Measurements from ENCODE around the gene MRI1. TPM values are rescaled to one million over a fixed set of nuclear protein-coding genes. Genes with fewer than 3 reads are reported as not detected.

The MRI1 gene
- total and polyA plus RNA-seq, 2 of the 4 experiments (the other 2 are of a cell fraction): 26.7 to 37.6 TPM

DNA sequence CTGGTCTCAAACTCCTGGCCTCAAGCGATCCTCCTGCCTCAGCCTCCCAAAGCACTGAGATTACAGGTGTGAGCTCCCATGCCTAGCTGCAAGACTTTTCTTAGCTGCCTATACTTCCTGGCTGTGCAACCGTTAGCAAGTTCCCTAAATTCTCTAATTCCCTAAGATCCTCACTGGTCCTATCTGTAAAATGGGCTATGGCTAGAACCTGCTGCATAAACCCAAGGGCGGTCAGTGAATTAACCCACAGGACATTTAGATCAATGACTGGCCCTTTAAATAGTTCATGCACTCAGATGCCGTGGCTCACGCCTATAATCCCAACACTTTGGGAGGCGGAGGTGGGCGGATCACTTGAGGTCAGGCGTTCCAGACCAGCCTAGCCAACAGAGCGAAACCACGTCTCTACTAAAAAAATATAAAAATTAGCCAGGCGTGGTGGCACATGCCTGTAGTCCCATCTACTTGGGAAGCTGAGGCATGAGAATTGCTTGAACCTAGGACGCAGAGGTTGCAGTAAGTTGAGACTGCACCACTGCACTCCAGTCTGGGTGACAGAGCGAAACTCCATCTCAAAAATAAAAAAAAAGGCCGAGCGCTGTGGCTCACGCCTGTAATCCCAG, 5.8 kb downstream of the MRI1 start:
- ChIA-PET CTCF (no interaction called here), POLR2A (ENCODE audit: unreplicated experiment) (no interaction called here)
- Histone ChIP-seq H3K56ac (ENCODE audit: extremely low read depth, insufficient read depth, low read length) (no peak overlapping the region), H2BK20ac (ENCODE audit: low read depth, low read length) (no peak overlapping the region), H4K91ac (ENCODE audit: insufficient read depth, low read depth, low read length) (no peak overlapping the region), H4K5ac (ENCODE audit: low read depth, low read length) (no peak overlapping the region), H3K4me1 (ENCODE audit: control insufficient read depth, insufficient read depth, low read length) (peaks cover 6% of the 10 kb centered on the region), H3K9me3 (ENCODE audit: control insufficient read depth, insufficient read depth, low read length) (no peaks in the 10 kb centered on the region), H3K27me3 (ENCODE audit: control insufficient read depth, insufficient read depth, low read length) (no peaks in the 10 kb centered on the region), H3K36me3 (ENCODE audit: control insufficient read depth, insufficient read depth, low read length) (peaks cover 29% of the 10 kb centered on the region), H3K23ac (ENCODE audit: low read depth, low read length) (no peak overlapping the region), H2BK120ac (ENCODE audit: low read depth, low read length) (no peak overlapping the region), H3K4me3 (ENCODE audit: insufficient read depth, low read depth, low read length) (no peak overlapping the region), H2AK9ac (replicated peaks; ENCODE audit: low read depth, low read length, poor library complexity) (no peak overlapping the region), H4K8ac (ENCODE audit: low read depth in 2 of 2, low read length in 2 of 2) (no peak overlapping the region), H3K9ac (ENCODE audit: low read depth, low read length) (no peak overlapping the region), H3K18ac (ENCODE audit: low read depth, low read length) (no peak overlapping the region), H3K79me1 (ENCODE audit: low read depth in 1 of 2, low read length in 2 of 2) (peaks cover 15 to 38% of the 10 kb centered on the region in 2 experiments), H3K14ac (replicated peaks; ENCODE audit: low read depth, low read length) (no peak overlapping the region), H3K9me1 (ENCODE audit: insufficient read depth, low read length) (no peaks in the 10 kb centered on the region; the same call in 1 of the 2 replicates), H2AFZ (replicated peaks; ENCODE audit: low read length, poor library complexity) (no peak overlapping the region), H2BK5ac (ENCODE audit: low read depth, low read length, poor library complexity, severe bottlenecking) (no peak overlapping the region), H4K20me1 (ENCODE audit: insufficient read depth, low read length) (peaks cover 8% of the 10 kb centered on the region; the same call in 1 of the 2 replicates), H3K27ac (ENCODE audit: insufficient read depth, low read length) (no peak overlapping the region), H3K4me2 (ENCODE audit: low read depth, low read length) (no peak overlapping the region), H2BK15ac (ENCODE audit: low read depth, low read length) (no peak overlapping the region), H3K4ac (ENCODE audit: low read depth, low read length) (no peak overlapping the region), H2AK5ac (ENCODE audit: low read depth, low read length) (no peak overlapping the region)
- intact Hi-C loops (cut with micrococcal nuclease) (no loop called here), in situ Hi-C loops (cut with MboI; ENCODE audit: low sequenced_read_pairs) (loop anchor here (25.0 kb wide), 1 partner anchor 317 kb away; the partner anchor contains the start of genes C19orf67 and SAMD1), dilution Hi-C loops (cut with HindIII; ENCODE audit: low sequenced_read_pairs, unreplicated experiment) (no loop called here)
- no TSS peak for BruUV-seq (replicated peaks)
- ATAC-seq (ENCODE audit: low read depth): no peak
- TF ChIP-seq CEBPB (IDR thresholded peaks at IDR 0.05; ENCODE audit: low read depth, low read length) (no peak), BHLHE40 (IDR thresholded peaks at IDR 0.05; ENCODE audit: low read depth, low read length) (no peak), POLR2A (IDR thresholded peaks at IDR 0.05; ENCODE audit: low read depth, low read length) (no peak), SMC3 (IDR thresholded peaks at IDR 0.05; ENCODE audit: low read depth, low read length) (no peak), RAD21 (IDR thresholded peaks at IDR 0.05; ENCODE audit: low read length) (no peak), NFE2L2 (IDR thresholded peaks at IDR 0.05; ENCODE audit: low read depth, low read length) (no peak), MAZ (IDR thresholded peaks at IDR 0.05; ENCODE audit: borderline replicate concordance, low read depth, low read length) (no peak), RCOR1 (IDR thresholded peaks at IDR 0.05; ENCODE audit: insufficient replicate concordance, low read length) (no peak), MAFK (IDR thresholded peaks at IDR 0.05; ENCODE audit: low read depth, low read length) (no peak), CHD1 (IDR thresholded peaks at IDR 0.05; ENCODE audit: low read depth, low read length) (no peak), FOS (IDR thresholded peaks at IDR 0.05; ENCODE audit: low read depth, low read length) (no peak), MXI1 (IDR thresholded peaks at IDR 0.05; ENCODE audit: borderline replicate concordance, low read depth, low read length) (no peak), RFX5 (IDR thresholded peaks at IDR 0.05; ENCODE audit: low read depth, low read length) (no peak)
- TF ChIP-seq, protein P1, sequence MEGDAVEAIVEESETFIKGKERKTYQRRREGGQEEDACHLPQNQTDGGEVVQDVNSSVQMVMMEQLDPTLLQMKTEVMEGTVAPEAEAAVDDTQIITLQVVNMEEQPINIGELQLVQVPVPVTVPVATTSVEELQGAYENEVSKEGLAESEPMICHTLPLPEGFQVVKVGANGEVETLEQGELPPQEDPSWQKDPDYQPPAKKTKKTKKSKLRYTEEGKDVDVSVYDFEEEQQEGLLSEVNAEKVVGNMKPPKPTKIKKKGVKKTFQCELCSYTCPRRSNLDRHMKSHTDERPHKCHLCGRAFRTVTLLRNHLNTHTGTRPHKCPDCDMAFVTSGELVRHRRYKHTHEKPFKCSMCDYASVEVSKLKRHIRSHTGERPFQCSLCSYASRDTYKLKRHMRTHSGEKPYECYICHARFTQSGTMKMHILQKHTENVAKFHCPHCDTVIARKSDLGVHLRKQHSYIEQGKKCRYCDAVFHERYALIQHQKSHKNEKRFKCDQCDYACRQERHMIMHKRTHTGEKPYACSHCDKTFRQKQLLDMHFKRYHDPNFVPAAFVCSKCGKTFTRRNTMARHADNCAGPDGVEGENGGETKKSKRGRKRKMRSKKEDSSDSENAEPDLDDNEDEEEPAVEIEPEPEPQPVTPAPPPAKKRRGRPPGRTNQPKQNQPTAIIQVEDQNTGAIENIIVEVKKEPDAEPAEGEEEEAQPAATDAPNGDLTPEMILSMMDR (conservative IDR thresholded peaks at IDR 0.05; ENCODE audit: low read depth, low read length): no peak
- TF ChIP-seq, protein P2, sequence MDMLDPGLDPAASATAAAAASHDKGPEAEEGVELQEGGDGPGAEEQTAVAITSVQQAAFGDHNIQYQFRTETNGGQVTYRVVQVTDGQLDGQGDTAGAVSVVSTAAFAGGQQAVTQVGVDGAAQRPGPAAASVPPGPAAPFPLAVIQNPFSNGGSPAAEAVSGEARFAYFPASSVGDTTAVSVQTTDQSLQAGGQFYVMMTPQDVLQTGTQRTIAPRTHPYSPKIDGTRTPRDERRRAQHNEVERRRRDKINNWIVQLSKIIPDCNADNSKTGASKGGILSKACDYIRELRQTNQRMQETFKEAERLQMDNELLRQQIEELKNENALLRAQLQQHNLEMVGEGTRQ (IDR thresholded peaks at IDR 0.05; ENCODE audit: low read depth, low read length): no peak
- TF ChIP-seq, protein P3, sequence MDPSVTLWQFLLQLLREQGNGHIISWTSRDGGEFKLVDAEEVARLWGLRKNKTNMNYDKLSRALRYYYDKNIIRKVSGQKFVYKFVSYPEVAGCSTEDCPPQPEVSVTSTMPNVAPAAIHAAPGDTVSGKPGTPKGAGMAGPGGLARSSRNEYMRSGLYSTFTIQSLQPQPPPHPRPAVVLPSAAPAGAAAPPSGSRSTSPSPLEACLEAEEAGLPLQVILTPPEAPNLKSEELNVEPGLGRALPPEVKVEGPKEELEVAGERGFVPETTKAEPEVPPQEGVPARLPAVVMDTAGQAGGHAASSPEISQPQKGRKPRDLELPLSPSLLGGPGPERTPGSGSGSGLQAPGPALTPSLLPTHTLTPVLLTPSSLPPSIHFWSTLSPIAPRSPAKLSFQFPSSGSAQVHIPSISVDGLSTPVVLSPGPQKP (IDR thresholded peaks at IDR 0.05; ENCODE audit: borderline replicate concordance, low read depth, low read length): no peak
- DNase-seq: no peak
- 92% methylated on average over 9 of the region's 16 CpGs; no CpG with 5 or more reads in 1 of the 2 experiments for WGBS, 2 experiments (ENCODE audit: extremely low coverage in 2 of 2, insufficient read length in 1 of 2)

Data from IMR-90 (cell line).